HuH-7 (cell line): ENCODE data around the gene SNX6.
A peak's percentile ranks its signal among the peaks of the same experiment; 100 is the strongest.
"Not testable (repeated sequence)": the region's sequence is repeated elsewhere in the genome, so short reads cannot be mapped to it uniquely, and the experiment has no call there.

Experiments used
- DNase-seq: peaks from one replicate; pipeline ENCODE4 v3.0.0; 2011; ENCODE audit warnings: low spot score

SNX6 gene

GRCh38 chr14:34629657-34630529 is at the start of gene SNX6:
Gene SNX6, minus strand, starts transcription at chr14:34630148. Its CDS starts 32 bp downstream, at chr14:34630116.
- DNase-seq: peak; percentile 84

GRCh38 chr14:34678735-34679134 is 48.8 kb upstream of the SNX6 start:
- no peak for DNase-seq

- DNase-seq: no peak
Observed at GRCh38 chr14:34678306-34678705, 48.4 kb upstream of the SNX6 start.

GRCh38 chr14:34676516-34677211 is 46.7 kb upstream of the SNX6 start:
- no peak for DNase-seq

GRCh38 chr14:34673702-34674101 is 43.8 kb upstream of the SNX6 start:
- no peak for DNase-seq

- no peak for DNase-seq
Observed at GRCh38 chr14:34671716-34672115, 41.8 kb upstream of the SNX6 start.

GRCh38 chr14:34668111-34668510 is 38.2 kb upstream of the SNX6 start:
- DNase-seq: no peak

GRCh38 chr14:34667007-34667406 is 37.1 kb upstream of the SNX6 start:
- no peak for DNase-seq

- no peak for DNase-seq
Observed at GRCh38 chr14:34665785-34666435, 36.0 kb upstream of the SNX6 start.

GRCh38 chr14:34662561-34663088 is 32.7 kb upstream of the SNX6 start:
- DNase-seq: no peak

- DNase-seq: no peak
Observed at GRCh38 chr14:34660796-34661195, 30.8 kb upstream of the SNX6 start.

- no peak for DNase-seq
Observed at GRCh38 chr14:34655959-34656358, 26.0 kb upstream of the SNX6 start.

GRCh38 chr14:34653073-34653472 is 23.1 kb upstream of the SNX6 start:
- not testable (repeated sequence) for DNase-seq

GRCh38 chr14:34652348-34652747 is 22.4 kb upstream of the SNX6 start:
- DNase-seq: not testable (repeated sequence)

GRCh38 chr14:34650786-34651584 is 21.0 kb upstream of the SNX6 start:
- no peak for DNase-seq

GRCh38 chr14:34650006-34650405 is 20.1 kb upstream of the SNX6 start:
- not testable (repeated sequence) for DNase-seq

- no peak for DNase-seq
Observed at GRCh38 chr14:34649344-34649743, 19.4 kb upstream of the SNX6 start.

GRCh38 chr14:34646570-34647255 is 16.8 kb upstream of the SNX6 start:
- no peak for DNase-seq

- DNase-seq: no peak
Observed at GRCh38 chr14:34643361-34643760, 13.4 kb upstream of the SNX6 start.

GRCh38 chr14:34642595-34642994 is 12.6 kb upstream of the SNX6 start:
- no peak for DNase-seq

GRCh38 chr14:34640826-34641225 is 10.9 kb upstream of the SNX6 start:
- DNase-seq: no peak
